ENCODE data around the gene DIP2C.
"Not testable (repeated sequence)": the region's sequence is repeated elsewhere in the genome, so short reads cannot be mapped to it uniquely, and the experiment has no call there.

DIP2C gene

GRCh38 chr10:361203-362081 is 328.0 kb downstream of the DIP2C start:
- DNase-seq = no peak

GRCh38 chr10:360653-361052 is 328.8 kb downstream of the DIP2C start:
- no peak for DNase-seq

GRCh38 chr10:359762-360161 is 329.7 kb downstream of the DIP2C start:
- DNase-seq = no peak

GRCh38 chr10:359093-359492 is 330.4 kb downstream of the DIP2C start:
- DNase-seq = no peak

GRCh38 chr10:357201-357950 is 332.1 kb downstream of the DIP2C start:
- DNase-seq = no peak

GRCh38 chr10:356452-356851 is 333.0 kb downstream of the DIP2C start:
- DNase-seq = no peak

GRCh38 chr10:354901-355617 is 334.4 kb downstream of the DIP2C start:
- no peak for DNase-seq

GRCh38 chr10:352476-353235 is 336.8 kb downstream of the DIP2C start:
- DNase-seq = no peak

- DNase-seq = no peak
These were observed 337.6 kb downstream of the DIP2C start for GRCh38 chr10:351770-352334.

GRCh38 chr10:350981-351501 is 338.4 kb downstream of the DIP2C start:
- DNase-seq = no peak

GRCh38 chr10:349081-349480 is 340.4 kb downstream of the DIP2C start:
- no peak for DNase-seq

- no peak for DNase-seq
These were observed 341.0 kb downstream of the DIP2C start for GRCh38 chr10:348456-348855.

- DNase-seq = not testable (repeated sequence)
These were observed 341.7 kb downstream of the DIP2C start for GRCh38 chr10:347774-348173.

GRCh38 chr10:347190-347589 is 342.3 kb downstream of the DIP2C start:
- DNase-seq = not testable (repeated sequence)

GRCh38 chr10:344582-345200 is 344.8 kb downstream of the DIP2C start:
- DNase-seq = no peak

- DNase-seq = no peak
These were observed 345.9 kb downstream of the DIP2C start for GRCh38 chr10:343231-344220.

- no peak for DNase-seq
These were observed 348.3 kb downstream of the DIP2C start for GRCh38 chr10:341081-341740.

- DNase-seq = no peak
These were observed 348.8 kb downstream of the DIP2C start for GRCh38 chr10:340646-341045.

GRCh38 chr10:339038-339391 is 350.5 kb downstream of the DIP2C start:
- no peak for DNase-seq
